GM21825 (cell line): ENCODE data around the gene SMYD3.

ENCODE experiments used
- ATAC-seq: cut with Tn5 transposase; IDR thresholded peaks from one replicate; pipeline ENCODE4 v1.9.1; 2021; ENCODE audit warnings: mild to moderate bottlenecking, moderate library complexity; ENCODE audit not compliant: unreplicated experiment

Gene SMYD3

GRCh38 chr1:246471688-246472087, 35.4 kb downstream of the SMYD3 start:
- ATAC-seq, result no peak

- ATAC-seq, result no peak
These were observed 36.5 kb downstream of the SMYD3 start for GRCh38 chr1:246470585-246470984.

- ATAC-seq, result no peak
These were observed 44.1 kb downstream of the SMYD3 start for GRCh38 chr1:246462986-246463385.

- ATAC-seq, result no peak
These were observed 46.7 kb downstream of the SMYD3 start for GRCh38 chr1:246460406-246460805.

- ATAC-seq, result no peak
These were observed 47.9 kb downstream of the SMYD3 start for GRCh38 chr1:246459221-246459620.

- no peak for ATAC-seq
These were observed 51.6 kb downstream of the SMYD3 start for GRCh38 chr1:246455476-246455875.

- no peak for ATAC-seq
These were observed 52.4 kb downstream of the SMYD3 start for GRCh38 chr1:246454655-246455054.

GRCh38 chr1:246450611-246451251, 56.3 kb downstream of the SMYD3 start:
- no peak for ATAC-seq

- no peak for ATAC-seq
These were observed 58.7 kb downstream of the SMYD3 start for GRCh38 chr1:246448373-246448772.

- ATAC-seq, result no peak
These were observed 59.6 kb downstream of the SMYD3 start for GRCh38 chr1:246447501-246447900.

- ATAC-seq, result no peak
These were observed 61.6 kb downstream of the SMYD3 start for GRCh38 chr1:246445503-246445902.

- ATAC-seq, result no peak
These were observed 62.5 kb downstream of the SMYD3 start for GRCh38 chr1:246444617-246445016.

GRCh38 chr1:246437961-246438360, 69.1 kb downstream of the SMYD3 start:
- ATAC-seq, result no peak

GRCh38 chr1:246435421-246436041, 71.5 kb downstream of the SMYD3 start:
- ATAC-seq, result no peak

GRCh38 chr1:246434335-246434734, 72.7 kb downstream of the SMYD3 start:
- no peak for ATAC-seq

- no peak for ATAC-seq
These were observed 78.4 kb downstream of the SMYD3 start for GRCh38 chr1:246428542-246429308.

- ATAC-seq, result no peak
These were observed 79.5 kb downstream of the SMYD3 start for GRCh38 chr1:246427611-246428010.

GRCh38 chr1:246425895-246426294, 81.2 kb downstream of the SMYD3 start:
- no peak for ATAC-seq

- no peak for ATAC-seq
These were observed 81.8 kb downstream of the SMYD3 start for GRCh38 chr1:246425139-246425794.

- ATAC-seq, result no peak
These were observed 86.8 kb downstream of the SMYD3 start for GRCh38 chr1:246420300-246420699.

- no peak for ATAC-seq
These were observed 88.3 kb downstream of the SMYD3 start for GRCh38 chr1:246418565-246419312.
